ENCODE data around the gene GBX1.

GRCh38 chr7:151104411-151105235, 62.9 kb downstream of the GBX1 start:
- TF ChIP-seq CTCF (IDR thresholded peaks at IDR 0.05; ENCODE audit: low read depth, low read length) (no peak), EZH2phosphoT487 (IDR thresholded peaks at IDR 0.05; ENCODE audit: low read depth) (no peak)
